HepG2 (cell line): ENCODE data around the gene ARID1A. TPM values are rescaled to one million over a fixed set of nuclear protein-coding genes. Genes with fewer than 3 reads are reported as not detected.

Experiments used
- CBX2 ChIP-seq, 2 experiments: fragments of 200-600 bp in 1 of 2; sonication (generic); formaldehyde crosslinking in 1 of 2; IDR thresholded peaks; 2 replicates each; pipeline versions ENCODE4 v1.7.0 to v1.8.1; 2018 to 2022; ENCODE audit warnings: low read depth in 2 of 2, low read length in 1 of 2, mild to moderate bottlenecking in 1 of 2, missing genetic modification reagents in 1 of 2
- CENPT ChIP-seq: sonication (generic); formaldehyde crosslinking; IDR thresholded peaks from 2 replicates; pipeline ENCODE4 v1.8.0; 2022; ENCODE audit warnings: low read depth, mild to moderate bottlenecking, moderate library complexity, missing genetic modification reagents
- CERS6 ChIP-seq: sonication (generic); formaldehyde crosslinking; IDR thresholded peaks from 2 replicates; pipeline ENCODE4 v1.5.0; 2020; ENCODE audit warnings: missing genetic modification reagents
- CHCHD3 ChIP-seq: sonication (generic); formaldehyde crosslinking; IDR thresholded peaks from 2 replicates; pipeline ENCODE4 v1.8.0; 2022; ENCODE audit warnings: mild to moderate bottlenecking, missing genetic modification reagents, moderate library complexity
- KAT8 ChIP-seq: IDR thresholded peaks from 2 replicates; pipeline ENCODE4 v1.6.1; 2016; ENCODE audit warnings: missing genetic modification reagents, missing compliant biosample characterization
- MED1 ChIP-seq: sonication (generic); formaldehyde crosslinking; IDR thresholded peaks from 2 replicates; pipeline ENCODE4 v1.4.0; 2020; ENCODE audit warnings: missing genetic modification reagents
- MIXL1 ChIP-seq: IDR thresholded peaks from 2 replicates; pipeline ENCODE4 v1.6.1; 2016
- NFRKB ChIP-seq: fragments of 450-650 bp; IDR thresholded peaks from 2 replicates; pipeline ENCODE4 v1.6.1; 2017
- SP2 ChIP-seq: sonication (generic); formaldehyde crosslinking; IDR thresholded peaks from 2 replicates; pipeline ENCODE4 v1.5.1; 2020; ENCODE audit warnings: mild to moderate bottlenecking, missing genetic modification reagents
- SRSF4 ChIP-seq: fragments of 200-400 bp; formaldehyde crosslinking; IDR thresholded peaks from one replicate; pipeline ENCODE4 v1.6.1; 2018; ENCODE audit warnings: mild to moderate bottlenecking, low read depth, low read length, moderate library complexity; ENCODE audit not compliant: poor library complexity, severe bottlenecking
- TMF1 ChIP-seq: sonication (generic); formaldehyde crosslinking; IDR thresholded peaks from 2 replicates; pipeline ENCODE4 v1.8.1; 2022; ENCODE audit warnings: low read depth, missing genetic modification reagents
- YY1 ChIP-seq: IDR thresholded peaks from 2 replicates; pipeline ENCODE4 v1.6.1; 2011; ENCODE audit warnings: low read length, low read depth, moderate library complexity, mild to moderate bottlenecking; ENCODE audit not compliant: insufficient read depth, insufficient replicate concordance
- ZBTB8A ChIP-seq: sonication (generic); formaldehyde crosslinking; IDR thresholded peaks from 2 replicates; pipeline ENCODE4 v1.4.0; 2020; ENCODE audit warnings: mild to moderate bottlenecking, low read depth, missing genetic modification reagents, borderline replicate concordance
- ZMYM2 ChIP-seq: sonication (generic); formaldehyde crosslinking; IDR thresholded peaks from 2 replicates; pipeline ENCODE4 v1.8.0; 2022; ENCODE audit warnings: mild to moderate bottlenecking, missing genetic modification reagents
- ZMYM3 ChIP-seq: sonication (generic); formaldehyde crosslinking; IDR thresholded peaks from 2 replicates; pipeline ENCODE4 v1.5.1; 2020; ENCODE audit warnings: mild to moderate bottlenecking, missing genetic modification reagents
- ZNF17 ChIP-seq: sonication (generic); formaldehyde crosslinking; IDR thresholded peaks from 2 replicates; pipeline ENCODE4 v1.5.0; 2020; ENCODE audit warnings: mild to moderate bottlenecking, missing genetic modification reagents
- ZNF557 ChIP-seq: sonication (generic); formaldehyde crosslinking; IDR thresholded peaks from 2 replicates; pipeline ENCODE4 v1.4.0; 2020; ENCODE audit warnings: missing genetic modification reagents
- ZNF614 ChIP-seq: IDR thresholded peaks from 2 replicates; pipeline ENCODE4 v1.6.1; 2018; ENCODE audit warnings: missing biosample characterization, missing genetic modification reagents, inconsistent platforms, borderline replicate concordance
- ZSCAN12 ChIP-seq: sonication (generic); formaldehyde crosslinking; IDR thresholded peaks from 2 replicates; pipeline ENCODE4 v1.9.0; 2021; ENCODE audit warnings: mild to moderate bottlenecking, missing genetic modification reagents
- ZSCAN20 ChIP-seq: sonication (generic); formaldehyde crosslinking; IDR thresholded peaks from 2 replicates; pipeline ENCODE4 v1.4.0; 2020; ENCODE audit warnings: missing genetic modification reagents, mild to moderate bottlenecking, borderline replicate concordance
- ZSCAN21 ChIP-seq: sonication (generic); formaldehyde crosslinking; IDR thresholded peaks from 2 replicates; pipeline ENCODE4 v1.8.0; 2022; ENCODE audit warnings: mild to moderate bottlenecking, missing genetic modification reagents, moderate library complexity, borderline replicate concordance
- ZSCAN22 ChIP-seq: sonication (generic); formaldehyde crosslinking; IDR thresholded peaks from 2 replicates; pipeline ENCODE4 v1.4.0; 2020; ENCODE audit warnings: mild to moderate bottlenecking, missing genetic modification reagents
- polyA plus RNA-seq, 8 experiments: library from polyadenylated mRNA; depleted of rRNA in 3 of 8; stranded (reverse) in 7 of 8; unstranded in 1 of 8; fragments of >200 nt; fragmentation: Illumina TruSeq in 4 of 8; extraction: Trizol in 4 of 8; gene quantifications; 2 replicates each; pipeline versions ENCODE4 v1.2.1 to v1.2.3, GENCODE V29; 2011 to 2016; ENCODE audit warnings: low read depth in 4 of 8, missing spikeins in 1 of 8, mixed read lengths in 1 of 8; ENCODE audit not compliant: insufficient read depth in 1 of 8
- total RNA-seq, 5 experiments: library from RNA; depleted of rRNA; stranded (reverse); fragments of >200 nt; fragmentation: Illumina TruSeq; extraction: Trizol; gene quantifications; 2 replicates each; pipeline ENCODE4 v1.2.3, GENCODE V29; 2016; ENCODE audit warnings: low read depth in 1 of 5
- TF ChIP-seq, protein P1 (sequence below): sonication (generic); formaldehyde crosslinking; IDR thresholded peaks from 2 replicates; pipeline ENCODE4 v1.5.0; 2020; ENCODE audit warnings: mild to moderate bottlenecking, missing genetic modification reagents, moderate library complexity
- TF ChIP-seq, protein P2 (sequence below): sonication (generic); formaldehyde crosslinking; IDR thresholded peaks from 2 replicates; pipeline ENCODE4 v1.5.0; 2020; ENCODE audit warnings: missing genetic modification reagents
- TF ChIP-seq, protein P3 (sequence below): sonication (generic); formaldehyde crosslinking; IDR thresholded peaks from 2 replicates; pipeline ENCODE4 v1.8.0; 2023; ENCODE audit warnings: mild to moderate bottlenecking, missing genetic modification reagents

The ARID1A gene
- total and polyA plus RNA-seq, 2 of the 13 experiments (the other 11 are each of a cell fraction or from before 2014, with no cell fraction given), result 11.9 to 15.9 TPM

DNA sequence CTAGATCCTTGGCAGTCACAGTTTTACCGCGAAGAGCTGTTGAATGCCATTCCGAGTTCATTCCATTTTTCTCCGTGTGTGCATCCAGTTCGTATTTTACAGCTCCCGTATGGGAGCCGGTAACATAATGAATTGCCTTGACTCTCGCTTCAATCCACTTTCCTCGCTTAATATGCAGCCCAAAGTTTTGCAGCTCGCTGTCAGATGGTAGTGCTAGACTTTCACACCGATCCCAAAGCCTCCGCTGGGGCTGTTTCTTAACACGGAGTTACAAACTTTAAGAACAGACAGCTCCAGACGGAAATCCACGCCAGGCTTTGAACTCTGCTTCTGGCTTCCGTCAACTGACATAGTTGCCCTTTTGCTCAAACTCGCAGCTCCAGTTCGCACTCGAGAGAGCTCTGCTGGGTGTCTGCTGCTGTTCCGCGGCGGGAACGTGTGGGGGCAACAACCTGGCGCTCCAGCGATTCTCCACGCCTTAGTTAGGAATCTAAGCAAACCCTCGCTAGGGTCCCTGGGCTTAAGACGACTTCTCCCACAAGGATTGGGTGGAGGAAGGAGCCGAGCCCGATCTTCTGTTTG lies 3.5 kb upstream of the ARID1A start (continued):
- TF ChIP-seq, protein P1, sequence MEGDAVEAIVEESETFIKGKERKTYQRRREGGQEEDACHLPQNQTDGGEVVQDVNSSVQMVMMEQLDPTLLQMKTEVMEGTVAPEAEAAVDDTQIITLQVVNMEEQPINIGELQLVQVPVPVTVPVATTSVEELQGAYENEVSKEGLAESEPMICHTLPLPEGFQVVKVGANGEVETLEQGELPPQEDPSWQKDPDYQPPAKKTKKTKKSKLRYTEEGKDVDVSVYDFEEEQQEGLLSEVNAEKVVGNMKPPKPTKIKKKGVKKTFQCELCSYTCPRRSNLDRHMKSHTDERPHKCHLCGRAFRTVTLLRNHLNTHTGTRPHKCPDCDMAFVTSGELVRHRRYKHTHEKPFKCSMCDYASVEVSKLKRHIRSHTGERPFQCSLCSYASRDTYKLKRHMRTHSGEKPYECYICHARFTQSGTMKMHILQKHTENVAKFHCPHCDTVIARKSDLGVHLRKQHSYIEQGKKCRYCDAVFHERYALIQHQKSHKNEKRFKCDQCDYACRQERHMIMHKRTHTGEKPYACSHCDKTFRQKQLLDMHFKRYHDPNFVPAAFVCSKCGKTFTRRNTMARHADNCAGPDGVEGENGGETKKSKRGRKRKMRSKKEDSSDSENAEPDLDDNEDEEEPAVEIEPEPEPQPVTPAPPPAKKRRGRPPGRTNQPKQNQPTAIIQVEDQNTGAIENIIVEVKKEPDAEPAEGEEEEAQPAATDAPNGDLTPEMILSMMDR (CRISPR knock-in tag), result peak; percentile 41
- TF ChIP-seq CERS6 (CRISPR knock-in tag) (no peak), SRSF4 (no peak), ZMYM3 (CRISPR knock-in tag) (peak; percentile 64), TMF1 (CRISPR knock-in tag) (no peak), CHCHD3 (no peak), CBX2 (IDR thresholded peaks at IDR 0.05; ENCODE audit: low read depth, low read length) (no peak), CBX2 (CRISPR knock-in tag; IDR thresholded peaks at IDR 0.05; ENCODE audit: low read depth) (no peak), KAT8 (peak; percentile 46; the same call in 1 of the 2 replicates), ZNF17 (no peak), CENPT (CRISPR knock-in tag) (no peak), ZSCAN20 (CRISPR knock-in tag) (no peak), NFRKB (no peak), YY1 (peak; percentile 38), MED1 (CRISPR knock-in tag) (0 out of 2 replicates have a peak, but pooled peaks have one; percentile 21), ZMYM2 (0 out of 2 replicates have a peak, but pooled peaks have one; percentile 22), ZSCAN21 (no peak; the same call in 1 of the 2 replicates), ZBTB8A (CRISPR knock-in tag) (no peak), MIXL1 (CRISPR knock-in tag) (peak; percentile 72), ZNF557 (CRISPR knock-in tag) (no peak), ZNF614 (peak; percentile 38; the same call in 1 of the 2 replicates), ZSCAN22 (no peak), SP2 (CRISPR knock-in tag) (no peak), ZSCAN12 (CRISPR knock-in tag) (no peak)
- TF ChIP-seq, protein P2, sequence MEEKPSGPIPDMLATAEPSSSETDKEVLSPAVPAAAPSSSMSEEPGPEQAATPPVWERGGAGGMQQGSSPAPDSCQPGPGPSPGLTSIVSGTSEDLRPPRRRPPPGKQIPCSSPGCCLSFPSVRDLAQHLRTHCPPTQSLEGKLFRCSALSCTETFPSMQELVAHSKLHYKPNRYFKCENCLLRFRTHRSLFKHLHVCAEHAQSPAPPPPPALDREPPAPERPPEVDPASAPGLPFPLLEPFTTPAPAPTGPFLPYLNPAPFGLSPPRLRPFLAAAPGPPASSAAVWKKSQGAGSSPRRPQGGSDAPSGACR (CRISPR knock-in tag), result no peak
- TF ChIP-seq, protein P3, sequence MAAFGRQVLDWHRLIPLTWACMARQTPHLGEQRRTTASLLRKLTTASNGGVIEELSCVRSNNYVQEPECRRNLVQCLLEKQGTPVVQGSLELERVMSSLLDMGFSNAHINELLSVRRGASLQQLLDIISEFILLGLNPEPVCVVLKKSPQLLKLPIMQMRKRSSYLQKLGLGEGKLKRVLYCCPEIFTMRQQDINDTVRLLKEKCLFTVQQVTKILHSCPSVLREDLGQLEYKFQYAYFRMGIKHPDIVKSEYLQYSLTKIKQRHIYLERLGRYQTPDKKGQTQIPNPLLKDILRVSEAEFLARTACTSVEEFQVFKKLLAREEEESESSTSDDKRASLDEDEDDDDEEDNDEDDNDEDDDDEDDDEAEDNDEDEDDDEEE (CRISPR knock-in tag), result no peak
